HCT116 (cell line): Measurements from ENCODE around the gene PRKAR2A. TPM values are rescaled to one million over a fixed set of nuclear protein-coding genes. Genes with fewer than 3 reads are reported as not detected.
"Not testable (repeated sequence)": the region's sequence is repeated elsewhere in the genome, so short reads cannot be mapped to it uniquely, and the experiment has no call there.

ENCODE experiments used
- ATAC-seq: fragments of 200-7000 bp; cut with Tn5 transposase; 2 replicates; pipeline ENCODE4 v1.9.1; 2020; ENCODE audit warnings: mild to moderate bottlenecking, moderate library complexity
- BruUV-seq: library from RNA; stranded (reverse); fragments of 400-500 nt; replicated peaks from 2 replicates; lab custom pipeline; 2021; lab: Mats Ljungman, UMichigan
- CTCF ChIA-PET: fragments of 300-600 bp; sonication (Branson Sonifier 250); formaldehyde crosslinking; loops from one replicate; lab custom pipeline; 2021; ENCODE audit warnings: antibody characterized with exemption; lab: Charles Lee
- POLR2A ChIA-PET: fragments of 300-600, 350-600 bp; sonication (Branson Sonifier 250); formaldehyde crosslinking; loops from one replicate; lab custom pipeline; 2021; ENCODE audit warnings: antibody characterized with exemption; lab: Charles Lee
- RAD21 ChIA-PET, 2 experiments: fragments of 300-600 bp; sonication (Branson Sonifier 250); formaldehyde crosslinking; loops; one replicate each; lab custom pipeline; 2023; ENCODE audit warnings: low total read pairs in 2 of 2; ENCODE audit not compliant: uncharacterized antibody in 2 of 2, unreplicated experiment in 2 of 2, low non-redundant PET in 1 of 2; lab: Charles Lee
- DNase-seq: peaks from one replicate; pipeline ENCODE4 v3.0.0-alpha.2; 2010; ENCODE audit warnings: low read depth, low spot score
- H2AFZ ChIP-seq: fragments of 200-600 bp; shearing (Covaris generic), sonication (generic); 2 replicates; pipeline ENCODE4 v1.6.1; 2017; ENCODE audit warnings: low read depth, mixed run types, mixed read lengths, antibody characterized with exemption, low read length; ENCODE audit not compliant: poor library complexity, severe bottlenecking
- H3K27ac ChIP-seq: 2 replicates; pipeline ENCODE4 v1.5.1; 2012; ENCODE audit warnings: low read depth, low read length
- H3K27me3 ChIP-seq: fragments of 200-600 bp; sonication (generic); 2 replicates; pipeline ENCODE4 v1.6.1; 2016; ENCODE audit warnings: mixed run types, low read length, mixed read lengths; ENCODE audit not compliant: insufficient read depth
- H3K36me3 ChIP-seq, 2 experiments: fragments of 200-500 bp in 1 of 2; fragments of 200-600 bp in 1 of 2; sonication (Bioruptor generic) in 1 of 2; sonication (generic) in 1 of 2; 2 replicates each; pipeline versions ENCODE4 v1.5.1 to v1.6.1; 2014 to 2016; ENCODE audit warnings: low read length in 2 of 2, inconsistent platforms in 1 of 2, mixed read lengths in 1 of 2, mixed run types in 1 of 2; ENCODE audit not compliant: insufficient read depth in 2 of 2, control insufficient read depth in 1 of 2
- H3K4me1 ChIP-seq, 2 experiments: fragments of 200-600 bp in 1 of 2; sonication (generic) in 1 of 2; 2 replicates each; pipeline versions ENCODE4 v1.5.1 to v1.6.1; 2012 to 2017; ENCODE audit warnings: low read length in 2 of 2, inconsistent platforms in 1 of 2, mild to moderate bottlenecking in 1 of 2, mixed read lengths in 1 of 2, mixed run types in 1 of 2, moderate library complexity in 1 of 2; ENCODE audit not compliant: insufficient read depth in 2 of 2, control insufficient read depth in 1 of 2
- H3K4me2 ChIP-seq: fragments of 200-600 bp; sonication (generic); 2 replicates; pipeline ENCODE4 v1.6.1; 2017; ENCODE audit warnings: mixed run types, low read length, mixed read lengths
- H3K4me3 ChIP-seq, 2 experiments: fragments of 200-600 bp in 1 of 2; sonication (generic) in 1 of 2; replicated peaks in 1 of 2; 2 replicates each; pipeline ENCODE4 v1.5.1; 2011 to 2016; ENCODE audit warnings: low read length in 2 of 2, control low read depth in 1 of 2, low read depth in 1 of 2, mild to moderate bottlenecking in 1 of 2, mixed read lengths in 1 of 2, mixed run types in 1 of 2
- H3K79me2 ChIP-seq: fragments of 200-600 bp; sonication (generic); 2 replicates; pipeline ENCODE4 v1.6.1; 2017; ENCODE audit warnings: mild to moderate bottlenecking, mixed run types, low read length, moderate library complexity, mixed read lengths; ENCODE audit not compliant: insufficient read depth
- H3K9ac ChIP-seq: fragments of 200-600 bp; sonication (generic); 2 replicates; pipeline ENCODE4 v1.6.1; 2016; ENCODE audit warnings: low read length, mixed read lengths
- H3K9me2 ChIP-seq: fragments of 200-600 bp; sonication (generic), shearing (Covaris generic); 2 replicates; pipeline ENCODE4 v1.6.1; 2017; ENCODE audit warnings: mixed run types, mild to moderate bottlenecking, moderate library complexity; ENCODE audit not compliant: insufficient read depth
- H3K9me3 ChIP-seq, 2 experiments: fragments of 200-500 bp in 1 of 2; fragments of 200-600 bp in 1 of 2; sonication (Bioruptor generic) in 1 of 2; sonication (generic) in 1 of 2; 2 replicates each; pipeline ENCODE4 v1.6.1; 2014 to 2017; ENCODE audit warnings: low read length in 2 of 2, mixed read lengths in 2 of 2, inconsistent platforms in 1 of 2, low read depth in 1 of 2, mild to moderate bottlenecking in 1 of 2, mixed run types in 1 of 2, moderate library complexity in 1 of 2; ENCODE audit not compliant: control insufficient read depth in 1 of 2, insufficient read depth in 1 of 2
- H4K20me1 ChIP-seq: fragments of 200-600 bp; sonication (generic), shearing (Covaris generic); 2 replicates; pipeline ENCODE4 v1.6.1; 2017; ENCODE audit warnings: mixed run types, mild to moderate bottlenecking, moderate library complexity; ENCODE audit not compliant: insufficient read depth
- EZH2phosphoT487 ChIP-seq: fragments of 200-600 bp; IDR thresholded peaks from 2 replicates; pipeline ENCODE4 v1.6.1; 2018; ENCODE audit warnings: antibody characterized with exemption, borderline replicate concordance
- POLR2A ChIP-seq: IDR thresholded peaks from 2 replicates; pipeline ENCODE4 v1.7.0; 2011; ENCODE audit warnings: borderline replicate concordance; ENCODE audit not compliant: insufficient read depth, insufficient read length; ENCODE audit errors: extremely low read depth
- YY1 ChIP-seq: IDR thresholded peaks from 2 replicates; pipeline ENCODE4 v1.6.1; 2011; ENCODE audit warnings: low read length, low read depth, moderate library complexity, mild to moderate bottlenecking; ENCODE audit not compliant: insufficient replicate concordance; ENCODE audit errors: extremely low read depth
- intact Hi-C: fragments of 100-400 bp; cut with micrococcal nuclease; formaldehyde crosslinking; loops from 2 replicates; pipeline ENCODE4 v1.10.0; 2022
- total RNA-seq: library from RNA; stranded (reverse); gene quantifications from one replicate; pipeline ENCODE4 v1.2.1, GENCODE V29; 2021; ENCODE audit not compliant: unreplicated experiment

Gene PRKAR2A
- total RNA-seq, 1 experiment from 2014 or later: 63.3 TPM

DNA sequence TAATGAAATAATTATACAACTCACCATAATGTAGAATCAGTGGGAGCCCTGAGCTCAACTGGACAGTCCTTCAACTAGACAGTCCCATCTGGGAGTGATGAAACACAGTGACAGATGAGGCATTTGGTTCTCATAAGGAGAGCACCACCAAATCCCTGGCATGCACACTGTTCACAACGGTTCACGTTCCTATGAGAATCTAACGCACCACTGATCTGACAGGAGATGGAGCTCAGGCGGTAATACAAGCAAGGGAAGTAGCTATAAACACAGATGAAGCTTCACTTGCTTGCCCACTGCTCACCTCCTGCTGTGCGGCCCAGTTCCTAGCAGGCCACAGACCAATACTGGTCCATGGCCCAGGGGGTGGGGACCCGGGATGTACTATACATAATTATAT, 17.0 kb downstream of the PRKAR2A start:
- H3K27me3 ChIP-seq: no peaks in the 10 kb centered on the region
- RAD21 ChIA-PET: no interaction called here
- no peaks in the 10 kb centered on the region for H3K36me3 ChIP-seq
- no peak overlapping the region for H3K27ac ChIP-seq
- TF ChIP-seq POLR2A (no peak), YY1 (no peak), EZH2phosphoT487 (no peak)
- TF ChIP-seq, all 23 proteins: peak for 0
- ChIA-PET POLR2A (no interaction called here), CTCF (no interaction called here)
- Histone ChIP-seq H3K4me2 (no peak overlapping the region), H3K9me2 (no peaks in the 10 kb centered on the region), H3K79me2 (peaks cover 50% of the 10 kb centered on the region), H4K20me1 (no peaks in the 10 kb centered on the region), H3K9ac (no peak overlapping the region), H3K4me3 (no peak overlapping the region), H2AFZ (no peak overlapping the region), H3K9me3 (no peaks in the 10 kb centered on the region), H3K4me1 (no peaks in the 10 kb centered on the region)
- no TSS peak for BruUV-seq
- DNase-seq (no peak), ATAC-seq (no peak)
- intact Hi-C loops: no loop called here

DNA sequence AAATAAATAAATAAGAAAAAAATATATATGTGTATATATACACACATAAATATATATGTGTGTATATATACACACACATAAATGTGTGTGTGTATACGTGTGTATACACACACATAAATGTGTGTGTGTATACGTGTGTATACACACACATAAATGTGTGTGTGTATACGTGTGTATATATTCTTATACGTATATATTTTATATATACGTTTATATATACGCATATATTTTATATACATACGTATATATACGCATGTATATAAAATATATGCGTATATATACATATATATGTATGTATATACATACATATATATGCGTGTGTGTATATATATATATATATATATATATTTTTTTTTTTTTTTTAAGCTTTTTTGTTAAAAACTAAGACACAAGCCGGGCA, 18.1 kb downstream of the PRKAR2A start:
- H3K4me3 ChIP-seq, H3K4me2 ChIP-seq, H3K27ac ChIP-seq, H4K20me1 ChIP-seq, H3K36me3 ChIP-seq, H3K27me3 ChIP-seq, H3K9me2 ChIP-seq, CTCF ChIA-PET, intact Hi-C loops, RAD21 ChIA-PET, DNase-seq, POLR2A ChIA-PET, H2AFZ ChIP-seq, BruUV-seq, ATAC-seq, H3K9me3 ChIP-seq, H3K4me1 ChIP-seq, H3K9ac ChIP-seq: not testable (repeated sequence)
- peaks cover 48% of the 10 kb centered on the region for H3K79me2 ChIP-seq

- H3K36me3 ChIP-seq, DNase-seq, H4K20me1 ChIP-seq, ATAC-seq, H3K9me3 ChIP-seq, intact Hi-C loops, BruUV-seq, H3K27ac ChIP-seq, CTCF ChIA-PET, H3K4me2 ChIP-seq, H3K9ac ChIP-seq, H3K9me2 ChIP-seq, H3K27me3 ChIP-seq, RAD21 ChIA-PET, H3K4me1 ChIP-seq, H2AFZ ChIP-seq, H3K4me3 ChIP-seq: not testable (repeated sequence)
- H3K79me2 ChIP-seq: peaks cover 44% of the 10 kb centered on the region
- POLR2A ChIA-PET: interaction anchor here (1.2 kb wide), 1 partner anchor 111 kb away, joined by 4 read pairs; the partner anchor contains the start of gene IP6K2
These were observed 19.8 kb downstream of the PRKAR2A start for GRCh38 chr3:48827874-48828273.
